Esophagus squamous epithelium (tissue), 5 donors: ENCODE results near the gene SLC44A1. TPM values are rescaled to one million over a fixed set of nuclear protein-coding genes. Genes with fewer than 3 reads are reported as not detected.

Experiments
- DNase-seq: peaks from one replicate; lab custom pipeline; 2025; lab: John Stamatoyannopoulos, UW
- H3K27ac ChIP-seq, 4 donors: fragments of 200-600 bp; sonication (generic); one replicate each; pipeline ENCODE4 v1.5.1; 2016 to 2019; ENCODE audit warnings: mild to moderate bottlenecking in 1 of 4
- H3K27me3 ChIP-seq, 4 donors: fragments of 200-600 bp; sonication (generic); 1 replicate in 3 of 4; 2 replicates in 1 of 4; pipeline versions ENCODE4 v1.5.1 to v1.6.0; 2017 to 2021; ENCODE audit warnings: antibody characterized with exemption in 1 of 4
- H3K36me3 ChIP-seq, 3 donors: fragments of 200-600 bp; sonication (generic); one replicate each; pipeline ENCODE4 v1.5.1; 2016 to 2019
- H3K4me1 ChIP-seq, 3 donors: fragments of 200-600 bp; sonication (generic); one replicate each; pipeline ENCODE4 v1.5.1; 2017 to 2019
- H3K4me3 ChIP-seq, 4 donors: fragments of 200-600 bp; sonication (generic); 1 replicate in 3 of 4; 2 replicates in 1 of 4; pipeline ENCODE4 v1.5.1; 2016 to 2019; ENCODE audit warnings: mild to moderate bottlenecking in 2 of 4, moderate library complexity in 1 of 4
- H3K9me3 ChIP-seq, 3 donors: fragments of 200-600 bp; sonication (generic); one replicate each; pipeline ENCODE4 v1.5.1; 2016 to 2019
- CTCF ChIP-seq, 6 experiments: fragments of 450-650 bp in 4 of 6; fragments of 200-600 bp in 2 of 6; sonication (generic) in 2 of 6; IDR thresholded peaks; one replicate each; pipeline ENCODE4 v1.5.1; 2016 to 2019; ENCODE audit warnings: antibody characterized with exemption in 6 of 6, mild to moderate bottlenecking in 4 of 6, moderate library complexity in 4 of 6
- POLR2A ChIP-seq, 4 donors: fragments of 450-650 bp; IDR thresholded peaks; one replicate each; pipeline ENCODE4 v1.6.1; 2017; ENCODE audit warnings: antibody characterized with exemption in 4 of 4, mild to moderate bottlenecking in 4 of 4, moderate library complexity in 3 of 4
- WGBS, 2 donors: methylation state at CpG; one replicate each; pipeline ENCODE4 v1.1.5; 2018; 5-methylcytosine and 5-hydroxymethylcytosine counted together
- intact Hi-C: fragments of 100-400 bp; cut with DNase I; formaldehyde crosslinking; loops from one replicate; pipeline ENCODE4 v1.15.0; 2022
- total RNA-seq, 4 donors: library from RNA; depleted of rRNA; stranded (reverse); fragments of >200 nt; gene quantifications; one replicate each; pipeline ENCODE4 v1.1.0, GENCODE V29; 2016
- donor health status: DM: yes; HTN: yes; CAD: no.

SLC44A1 gene
- total RNA-seq, 4 donors from 2014 or later = 19.9 to 52.9 (median 37.8) TPM

- peaks cover 7 to 40% (median 8%) of the 10 kb centered on the region in 3 donors for H3K4me1 ChIP-seq
- H3K4me3 ChIP-seq = no peak overlapping the region
- peaks cover 0 to 12% (median 0%) of the 10 kb centered on the region in 3 donors for H3K36me3 ChIP-seq
- TF ChIP-seq CTCF (IDR thresholded peaks at IDR 0.05) (no peak), POLR2A (IDR thresholded peaks at IDR 0.05) (no peak)
- H3K27me3 ChIP-seq = no peaks in the 10 kb centered on the region
- intact Hi-C loops = no loop called here
- no peak overlapping the region for H3K27ac ChIP-seq
- DNase-seq = no peak
- H3K9me3 ChIP-seq = no peaks in the 10 kb centered on the region
- 67 to 86% methylated on average over 2 of the region's 2 CpGs for WGBS, 2 donors
Measured at GRCh38 chr9:105295201-105295550, 50.7 kb downstream of the SLC44A1 start.

GRCh38 chr9:105295986-105296385 is 51.5 kb downstream of the SLC44A1 start:
- Histone ChIP-seq H3K9me3 (no peaks in the 10 kb centered on the region), H3K4me1 (peaks cover 4 to 32% (median 8%) of the 10 kb centered on the region in 3 donors), H3K4me3 (no peak overlapping the region), H3K36me3 (peaks cover 0 to 20% (median 0%) of the 10 kb centered on the region in 3 donors), H3K27ac (peak overlapping the region; percentile 33 to 69 (median 49)), H3K27me3 (no peaks in the 10 kb centered on the region)
- intact Hi-C loops = no loop called here
- TF ChIP-seq CTCF (IDR thresholded peaks at IDR 0.05) (no peak), POLR2A (IDR thresholded peaks at IDR 0.05) (no peak)
- WGBS, 2 donors = 77 to 84% methylated on average over 4 of the region's 4 CpGs
- DNase-seq = no peak

GRCh38 chr9:105296445-105296844 is 52.0 kb downstream of the SLC44A1 start:
- intact Hi-C loops = no loop called here
- Histone ChIP-seq H3K4me1 (peaks cover 4 to 28% (median 8%) of the 10 kb centered on the region in 3 donors), H3K36me3 (peaks cover 0 to 24% (median 0%) of the 10 kb centered on the region in 3 donors), H3K9me3 (no peaks in the 10 kb centered on the region), H3K27ac (peak overlapping the region; percentile 33 to 69 (median 49)), H3K4me3 (no peak overlapping the region), H3K27me3 (no peaks in the 10 kb centered on the region)
- TF ChIP-seq CTCF (IDR thresholded peaks at IDR 0.05) = no peak
- no peak for TF ChIP-seq POLR2A (IDR thresholded peaks at IDR 0.05)
- DNase-seq = no peak
- 48 to 77% methylated on average over 1 of the region's 1 CpG for WGBS, 2 donors

GRCh38 chr9:105296877-105297287 is 52.4 kb downstream of the SLC44A1 start:
- H3K9me3 ChIP-seq = no peaks in the 10 kb centered on the region
- H3K27ac ChIP-seq = peak overlapping the region; percentile 33 to 69 (median 49)
- TF ChIP-seq POLR2A (IDR thresholded peaks at IDR 0.05) (no peak), CTCF (IDR thresholded peaks at IDR 0.05) (no peak)
- H3K27me3 ChIP-seq = no peaks in the 10 kb centered on the region
- no peak for DNase-seq
- peaks cover 4 to 28% (median 8%) of the 10 kb centered on the region in 3 donors for H3K4me1 ChIP-seq
- H3K4me3 ChIP-seq = no peak overlapping the region
- peaks cover 0 to 24% (median 0%) of the 10 kb centered on the region in 3 donors for H3K36me3 ChIP-seq
- intact Hi-C loops = no loop called here
- WGBS, 2 donors = 52 to 66% methylated on average over 2 of the region's 2 CpGs

- Histone ChIP-seq H3K4me3 (no peak overlapping the region), H3K27me3 (no peaks in the 10 kb centered on the region), H3K4me1 (peaks cover 4 to 28% (median 8%) of the 10 kb centered on the region in 3 donors), H3K9me3 (no peaks in the 10 kb centered on the region), H3K27ac (peak overlapping the region; percentile 33 to 69 (median 49)), H3K36me3 (peaks cover 0 to 29% (median 0%) of the 10 kb centered on the region in 3 donors)
- 91 to 97% methylated on average over 8 to 13 of the region's 14 CpGs for WGBS, 2 donors
- intact Hi-C loops = no loop called here
- no peak for DNase-seq
- no peak for TF ChIP-seq POLR2A (IDR thresholded peaks at IDR 0.05)
Measured at GRCh38 chr9:105297442-105298075, 53.1 kb downstream of the SLC44A1 start.
